CD4-positive, alpha-beta T cell (primary cell): ENCODE measurements around the gene FRMD5. TPM values are rescaled to one million over a fixed set of nuclear protein-coding genes. Genes with fewer than 3 reads are reported as not detected.

Experiments
- ATAC-seq: fragments of 200-7000 bp; cut with Tn5 transposase; one replicate; pipeline ENCODE4 v1.10.0; 2022; ENCODE audit warnings: mild to moderate bottlenecking; ENCODE audit not compliant: poor library complexity
- CTCF ChIA-PET: fragments of 350-600 bp; sonication (Branson Sonifier 250); formaldehyde crosslinking; loops from one replicate; lab custom pipeline; 2021; ENCODE audit warnings: antibody characterized with exemption, inconsistent platforms; lab: Charles Lee
- POLR2A ChIA-PET: fragments of 350-600 bp; sonication (Branson Sonifier 250); formaldehyde crosslinking; loops from one replicate; lab custom pipeline; 2021; ENCODE audit warnings: antibody characterized with exemption, inconsistent platforms; lab: Charles Lee
- DNase-seq, 14 experiments: peaks; one replicate each; pipeline ENCODE4 v3.0.0-alpha.2; 2013 to 2020; ENCODE audit warnings: mixed read lengths in 2 of 14
- H3K27ac ChIP-seq, 2 donors: one replicate each; pipeline versions ENCODE4 v1.5.1 to v1.7.0; 2013; ENCODE audit warnings: low read length in 2 of 2, low read depth in 1 of 2, mild to moderate bottlenecking in 1 of 2
- H3K27me3 ChIP-seq, 2 experiments: 1 replicate in 1 of 2; 2 replicates in 1 of 2; pipeline versions ENCODE4 v1.6.1 to v1.7.0; 2013; ENCODE audit warnings: low read length in 2 of 2, control low read depth in 1 of 2, mild to moderate bottlenecking in 1 of 2, moderate library complexity in 1 of 2; ENCODE audit not compliant: insufficient read depth in 2 of 2, control insufficient read depth in 1 of 2
- H3K36me3 ChIP-seq: one replicate; pipeline ENCODE4 v1.6.1; 2013; ENCODE audit warnings: low read length, control low read depth; ENCODE audit not compliant: insufficient read depth
- H3K4me1 ChIP-seq: one replicate; pipeline ENCODE4 v1.6.1; 2013; ENCODE audit warnings: low read length, control low read depth; ENCODE audit not compliant: insufficient read depth
- H3K4me3 ChIP-seq: one replicate; pipeline ENCODE4 v1.5.1; 2013; ENCODE audit warnings: mild to moderate bottlenecking, low read length, moderate library complexity
- H3K9me3 ChIP-seq, 2 experiments: 1 replicate in 1 of 2; 2 replicates in 1 of 2; pipeline versions ENCODE4 v1.6.1 to v1.7.0; 2013; ENCODE audit warnings: low read length in 2 of 2, mild to moderate bottlenecking in 2 of 2, control low read depth in 1 of 2, moderate library complexity in 1 of 2; ENCODE audit not compliant: control insufficient read depth in 1 of 2, insufficient read depth in 1 of 2
- H3K27ac Mint-ChIP-seq: one replicate; pipeline ENCODE4 v1.8.0; 2020; ENCODE audit warnings: mixed read lengths
- H3K27me3 Mint-ChIP-seq: one replicate; pipeline ENCODE4 v1.8.0; 2021; ENCODE audit warnings: mixed read lengths
- H3K36me3 Mint-ChIP-seq: one replicate; pipeline ENCODE4 v1.8.0; 2021; ENCODE audit warnings: low read depth, mixed read lengths
- H3K4me1 Mint-ChIP-seq: one replicate; pipeline ENCODE4 v1.8.0; 2021; ENCODE audit warnings: low read depth, mixed read lengths
- H3K4me3 Mint-ChIP-seq: one replicate; pipeline ENCODE4 v1.8.0; 2020; ENCODE audit warnings: mild to moderate bottlenecking, mixed read lengths
- H3K9me3 Mint-ChIP-seq: one replicate; pipeline ENCODE4 v1.8.0; 2020; ENCODE audit warnings: mixed read lengths
- CTCF ChIP-seq: fragments of 200-600 bp; IDR thresholded peaks from one replicate; pipeline ENCODE4 v1.8.0; 2022; ENCODE audit warnings: antibody characterized with exemption, mild to moderate bottlenecking
- intact Hi-C, 2 experiments: fragments of 100-400 bp; cut with DNase I in 1 of 2; cut with micrococcal nuclease in 1 of 2; formaldehyde crosslinking; loops; one replicate each; pipeline versions ENCODE4 v1.15.1 to v1.9.0; 2023 to 2025; cut with DNase I, micrococcal nuclease
- total RNA-seq, 174 experiments: library from RNA in 2 of 174; stranded (reverse) in 2 of 174; gene quantifications; one replicate each; pipeline ENCODE4 v1.2.3 and lab custom pipeline; 2021 to 2026

FRMD5 gene
- total RNA-seq, 2 experiments from 2014 or later: not detected

- Mint-ChIP-seq H3K27me3 (peaks cover 16% of the 10 kb centered on the region), H3K9me3 (no peaks in the 10 kb centered on the region), H3K27ac (no peak overlapping the region), H3K4me1 (no peaks in the 10 kb centered on the region), H3K36me3 (no peaks in the 10 kb centered on the region), H3K4me3 (no peak overlapping the region)
- ATAC-seq (no peak), DNase-seq (no peak)
- Histone ChIP-seq H3K27ac (no peak overlapping the region), H3K4me3 (no peak overlapping the region), H3K36me3 (no peaks in the 10 kb centered on the region), H3K9me3 (no peaks in the 10 kb centered on the region), H3K4me1 (no peaks in the 10 kb centered on the region), H3K27me3 (peaks cover 0 to 7% of the 10 kb centered on the region in 2 experiments)
- intact Hi-C loops: no loop called here
- ChIA-PET POLR2A (no interaction called here), CTCF (no interaction called here)
- no peak for TF ChIP-seq CTCF
These were observed 110.9 kb downstream of the FRMD5 start for GRCh38 chr15:44084171-44084570.

- no peak overlapping the region for H3K27ac ChIP-seq
- H3K36me3 ChIP-seq: no peaks in the 10 kb centered on the region
- intact Hi-C loops: no loop called here
- Mint-ChIP-seq H3K36me3 (no peaks in the 10 kb centered on the region), H3K9me3 (no peaks in the 10 kb centered on the region), H3K27ac (no peak overlapping the region), H3K4me1 (no peaks in the 10 kb centered on the region), H3K27me3 (peaks cover 16% of the 10 kb centered on the region), H3K4me3 (no peak overlapping the region)
- peaks cover 0 to 7% of the 10 kb centered on the region in 2 experiments for H3K27me3 ChIP-seq
- H3K9me3 ChIP-seq: no peaks in the 10 kb centered on the region
- H3K4me3 ChIP-seq: no peak overlapping the region
- H3K4me1 ChIP-seq: no peaks in the 10 kb centered on the region
- CTCF ChIA-PET: interaction anchor here (0.8 kb wide), 1 partner anchor 11 kb away, joined by 3 read pairs; no protein-coding TSS in a partner anchor
- DNase-seq: no peak
- POLR2A ChIA-PET: no interaction called here
- no peak for TF ChIP-seq CTCF
- ATAC-seq: no peak
These were observed 112.4 kb downstream of the FRMD5 start for GRCh38 chr15:44082558-44083157.

GRCh38 chr15:44081026-44082013 is 113.8 kb downstream of the FRMD5 start:
- Histone ChIP-seq H3K9me3 (no peaks in the 10 kb centered on the region), H3K27ac (no peak overlapping the region), H3K36me3 (no peaks in the 10 kb centered on the region), H3K4me3 (no peak overlapping the region), H3K4me1 (no peaks in the 10 kb centered on the region), H3K27me3 (peaks cover 0 to 7% of the 10 kb centered on the region in 2 experiments)
- ChIA-PET POLR2A (no interaction called here), CTCF (no interaction called here)
- no peaks in the 10 kb centered on the region for H3K4me1 Mint-ChIP-seq
- no peak for DNase-seq
- H3K4me3 Mint-ChIP-seq: no peak overlapping the region
- no peak for TF ChIP-seq CTCF
- H3K36me3 Mint-ChIP-seq: no peaks in the 10 kb centered on the region
- H3K9me3 Mint-ChIP-seq: no peaks in the 10 kb centered on the region
- intact Hi-C loops: no loop called here
- no peak for ATAC-seq
- no peak overlapping the region for H3K27ac Mint-ChIP-seq
- peaks cover 22% of the 10 kb centered on the region for H3K27me3 Mint-ChIP-seq
